ENCODE data around the gene PHACTR3.

GRCh38 chr20:59576216-59576953 lies 28.0 kb upstream of the PHACTR3 start:
- TF ChIP-seq POLR2A (IDR thresholded peaks at IDR 0.05) (no peak), CTCF (IDR thresholded peaks at IDR 0.05) (no peak)

Measured in suprapubic skin (tissue), 3 donors.